GM03348 (cell line): Measurements from ENCODE around the gene STRA6.

ENCODE experiments used
- DNase-seq: peaks from one replicate; pipeline ENCODE4 v3.0.0; 2012; ENCODE audit warnings: low spot score

STRA6 gene

GRCh38 chr15:74227968-74228722, 25.6 kb upstream of the STRA6 start:
- DNase-seq, result no peak

GRCh38 chr15:74226761-74227540, 24.4 kb upstream of the STRA6 start:
- DNase-seq, result no peak

GRCh38 chr15:74225928-74226327, 23.3 kb upstream of the STRA6 start:
- DNase-seq, result no peak

GRCh38 chr15:74222240-74223119, 19.9 kb upstream of the STRA6 start:
- DNase-seq, result no peak

- no peak for DNase-seq
Observed at GRCh38 chr15:74221399-74222239, 19.0 kb upstream of the STRA6 start.

- DNase-seq, result no peak
Observed at GRCh38 chr15:74220475-74221248, 18.1 kb upstream of the STRA6 start.

- no peak for DNase-seq
Observed at GRCh38 chr15:74217907-74218885, 15.6 kb upstream of the STRA6 start.

GRCh38 chr15:74216949-74217348, 14.4 kb upstream of the STRA6 start:
- DNase-seq, result no peak

GRCh38 chr15:74215958-74216357, 13.4 kb upstream of the STRA6 start:
- DNase-seq, result no peak

- DNase-seq, result no peak
Observed at GRCh38 chr15:74214324-74215021, 11.9 kb upstream of the STRA6 start.

- no peak for DNase-seq
Observed at GRCh38 chr15:74213858-74214284, 11.3 kb upstream of the STRA6 start.

- DNase-seq, result no peak
Observed at GRCh38 chr15:74212494-74212893, 9.9 kb upstream of the STRA6 start.

- DNase-seq, result no peak
Observed at GRCh38 chr15:74211656-74212055, 9.1 kb upstream of the STRA6 start.

- DNase-seq, result no peak
Observed at GRCh38 chr15:74210729-74211128, 8.1 kb upstream of the STRA6 start.

GRCh38 chr15:74209997-74210671, 7.5 kb upstream of the STRA6 start:
- peak; percentile 47 for DNase-seq

GRCh38 chr15:74209560-74209958, 7.0 kb upstream of the STRA6 start:
- DNase-seq, result no peak

GRCh38 chr15:74208901-74209559, 6.4 kb upstream of the STRA6 start:
- DNase-seq, result peak; percentile 44

- no peak for DNase-seq
Observed at GRCh38 chr15:74208496-74208895, 5.9 kb upstream of the STRA6 start.
